Ovary (tissue), 9 donors: ENCODE data around the gene TNRC6C. TPM values are rescaled to one million over a fixed set of nuclear protein-coding genes. Genes with fewer than 3 reads are reported as not detected.

ENCODE experiments used
- DNase-seq, 5 donors: peaks; one replicate each; pipeline ENCODE4 v3.0.0-alpha.2; 2019 to 2020
- H3K27ac ChIP-seq, 2 donors: fragments of 200-600 bp; one replicate each; pipeline versions ENCODE4 v1.5.1 to v1.8.0; 2019 to 2022
- H3K27me3 ChIP-seq: fragments of 200-600 bp; one replicate; pipeline ENCODE4 v1.8.0; 2022
- H3K36me3 ChIP-seq: fragments of 200-600 bp; sonication (generic); one replicate; pipeline ENCODE4 v1.5.1; 2019
- H3K4me1 ChIP-seq: one replicate; pipeline ENCODE4 v1.8.1; 2013; ENCODE audit warnings: mild to moderate bottlenecking, moderate library complexity; ENCODE audit not compliant: insufficient read depth
- H3K4me3 ChIP-seq: fragments of 200-600 bp; sonication (generic); one replicate; pipeline ENCODE4 v1.5.1; 2017
- H3K9me3 ChIP-seq, 2 donors: fragments of 200-600 bp in 1 of 2; sonication (generic) in 1 of 2; one replicate each; pipeline versions ENCODE4 v1.5.1 to v1.8.1; 2013 to 2019; ENCODE audit warnings: mild to moderate bottlenecking in 1 of 2, moderate library complexity in 1 of 2
- CTCF ChIP-seq, 3 donors: fragments of 450-650 bp in 2 of 3; fragments of 200-600 bp in 1 of 3; IDR thresholded peaks; one replicate each; pipeline versions ENCODE4 v1.5.1 to v1.8.0; 2016 to 2022; ENCODE audit warnings: antibody characterized with exemption in 3 of 3, mild to moderate bottlenecking in 1 of 3
- EP300 ChIP-seq: sonication (generic); formaldehyde crosslinking; IDR thresholded peaks from one replicate; pipeline ENCODE4 v1.6.1; 2017; ENCODE audit warnings: antibody characterized with exemption
- POLR2A ChIP-seq: fragments of 450-650 bp; IDR thresholded peaks from one replicate; pipeline ENCODE4 v1.6.1; 2017; ENCODE audit warnings: antibody characterized with exemption, mild to moderate bottlenecking, moderate library complexity
- WGBS, 3 donors: extraction: QIAGEN DNeasy Blood & Tissue Kit in 1 of 3; methylation state at CpG; one replicate each; pipeline versions ENCODE4 v1.1.5 to v1.1.7; 2013 to 2017; 5-methylcytosine and 5-hydroxymethylcytosine counted together
- intact Hi-C, 4 donors: fragments of 100-400 bp; cut with DNase I; formaldehyde crosslinking; loops; one replicate each; pipeline versions ENCODE4 v1.11.0 to v1.15.1; 2022 to 2023
- polyA plus RNA-seq, 2 donors: library from polyadenylated mRNA; stranded (reverse); fragments of 200-250 nt in 1 of 2; fragments of 350-450 nt in 1 of 2; fragmentation: Illumina TruSeq in 1 of 2; extraction: RNeasy Lipid Tissue Mini Kit (QIAGEN cat#74804) in 1 of 2; gene quantifications; one replicate each; pipeline ENCODE4 v1.2.3, GENCODE V29; 2013 to 2014
- total RNA-seq, 7 donors: library from RNA; depleted of rRNA in 2 of 7; stranded (reverse); fragments of >200 nt in 2 of 7; fragmentation: NEBNext Ultra II Directional in 3 of 7; extraction: Animal tissue kit (Norgen Biotek cat#: 25700) in 3 of 7; gene quantifications; one replicate each; pipeline versions ENCODE4 v1.1.0 to v1.2.4, GENCODE V29; 2016 to 2023
- donor health status: DM: no; HTN: no; CAD: no; lungs with moderate emphysema.
- donor health status: DM: no; HTN: no; CAD: no.
- donor health status: Bipolar disorder and iron deficiency.
- donor health status: DM: yes; HTN: yes; CAD: no.
- donor health status: DM: no; HTN: no; CAD: no.
- donor health status: DM: yes; HTN: yes; CAD: no.

The TNRC6C gene
- total and polyA plus RNA-seq, 9 donors: 8.7 to 45.3 (median 32.5) TPM

GRCh38 chr17:77926981-77927380, 31.5 kb upstream of the TNRC6C start:
- TF ChIP-seq EP300 (no peak), CTCF (IDR thresholded peaks at IDR 0.05) (no peak), POLR2A (no peak)
- Histone ChIP-seq H3K36me3 (no peaks in the 10 kb centered on the region), H3K27ac (no peak overlapping the region), H3K4me1 (no peaks in the 10 kb centered on the region), H3K27me3 (no peaks in the 10 kb centered on the region), H3K9me3 (no peaks in the 10 kb centered on the region), H3K4me3 (no peak overlapping the region)
- WGBS, 3 donors: 87 to 93% (median 90%) methylated on average over 2 of the region's 2 CpGs
- intact Hi-C loops: no loop called here
- DNase-seq: no peak

GRCh38 chr17:77927777-77928518, 30.6 kb upstream of the TNRC6C start:
- no peak for TF ChIP-seq EP300
- no peak for TF ChIP-seq CTCF (IDR thresholded peaks at IDR 0.05)
- no peak for TF ChIP-seq POLR2A
- H3K9me3 ChIP-seq: no peaks in the 10 kb centered on the region
- intact Hi-C loops: no loop called here
- no peak overlapping the region for H3K4me3 ChIP-seq
- H3K27ac ChIP-seq: no peak overlapping the region
- H3K36me3 ChIP-seq: no peaks in the 10 kb centered on the region
- H3K27me3 ChIP-seq: no peaks in the 10 kb centered on the region
- WGBS, 3 donors: 77 to 83% (median 81%) methylated on average over 16 of the region's 16 CpGs
- no peaks in the 10 kb centered on the region for H3K4me1 ChIP-seq
- DNase-seq: no peak

GRCh38 chr17:77928519-77929179, 29.9 kb upstream of the TNRC6C start:
- intact Hi-C loops: no loop called here
- TF ChIP-seq POLR2A (no peak), EP300 (no peak), CTCF (IDR thresholded peaks at IDR 0.05) (no peak)
- Histone ChIP-seq H3K4me3 (no peak overlapping the region), H3K36me3 (no peaks in the 10 kb centered on the region), H3K27ac (no peak overlapping the region), H3K4me1 (no peaks in the 10 kb centered on the region), H3K27me3 (no peaks in the 10 kb centered on the region), H3K9me3 (no peaks in the 10 kb centered on the region)
- no peak for DNase-seq
- 50 to 64% (median 62%) methylated on average over 3 of the region's 3 CpGs for WGBS, 3 donors

GRCh38 chr17:77929180-77929564, 29.3 kb upstream of the TNRC6C start:
- H3K4me1 ChIP-seq: no peaks in the 10 kb centered on the region
- DNase-seq: no peak
- H3K27ac ChIP-seq: no peak overlapping the region
- TF ChIP-seq CTCF (IDR thresholded peaks at IDR 0.05) (no peak), EP300 (no peak), POLR2A (no peak)
- H3K27me3 ChIP-seq: no peaks in the 10 kb centered on the region
- no peaks in the 10 kb centered on the region for H3K36me3 ChIP-seq
- no peaks in the 10 kb centered on the region for H3K9me3 ChIP-seq
- WGBS, 3 donors: 80 to 86% (median 85%) methylated on average over 6 of the region's 6 CpGs
- intact Hi-C loops: no loop called here
- H3K4me3 ChIP-seq: no peak overlapping the region
